Right ventricle myocardium inferior (tissue), 1 donor: ENCODE results near the gene SPATA17. TPM values are rescaled to one million over a fixed set of nuclear protein-coding genes. Genes with fewer than 3 reads are reported as not detected.

Source experiments
- ATAC-seq: fragments of 200-7000 bp; cut with Tn5 transposase; one replicate; pipeline ENCODE4 v1.9.1; 2020; ENCODE audit warnings: mild to moderate bottlenecking, moderate library complexity
- DNase-seq: peaks from one replicate; pipeline ENCODE4 v3.0.0; 2021; ENCODE audit errors: missing footprints
- intact Hi-C: fragments of 100-400 bp; cut with DNase I; formaldehyde crosslinking; loops from one replicate; pipeline ENCODE4 v1.11.0; 2022
- total RNA-seq: library from RNA; stranded (reverse); fragmentation: NEBNext Ultra II Directional; extraction: Animal tissue kit (Norgen Biotek cat#: 25700); gene quantifications from one replicate; pipeline ENCODE4 v1.2.1, GENCODE V29; 2021
- donor health status: DM: no; HTN: yes; CAD: no; lungs with severe emphysema.

SPATA17 gene
- total RNA-seq, 1 donor from 2014 or later = 1.1 TPM

GRCh38 chr1:217892750-217893149 lies 261.6 kb downstream of the SPATA17 start:
- intact Hi-C loops = loop anchor here (5.0 kb wide), 1 partner anchor 275 kb away; no protein-coding TSS in a partner anchor
- ATAC-seq (no peak), DNase-seq (no peak)

GRCh38 chr1:217895841-217896240 lies 264.7 kb downstream of the SPATA17 start:
- ATAC-seq = peak; percentile 31
- intact Hi-C loops = no loop called here

GRCh38 chr1:217896490-217896889 lies 265.3 kb downstream of the SPATA17 start:
- ATAC-seq = peak; percentile 37
- intact Hi-C loops = no loop called here
- DNase-seq = no peak

More at GRCh38 chr1:217895841-217896240, 264.7 kb downstream of the SPATA17 start:
- no peak for DNase-seq

GRCh38 chr1:217897100-217897499 lies 266.0 kb downstream of the SPATA17 start:
- no peak for DNase-seq
- intact Hi-C loops = no loop called here
- ATAC-seq = no peak

- DNase-seq (no peak), ATAC-seq (no peak)
- intact Hi-C loops = no loop called here
Observed at GRCh38 chr1:217899614-217900013, 268.5 kb downstream of the SPATA17 start.

- ATAC-seq (no peak), DNase-seq (no peak)
- intact Hi-C loops = no loop called here
Observed at GRCh38 chr1:217907504-217907903, 276.4 kb downstream of the SPATA17 start.

- no peak for DNase-seq
- no peak for ATAC-seq
- intact Hi-C loops = no loop called here
Observed at GRCh38 chr1:217910203-217910602, 279.1 kb downstream of the SPATA17 start.

GRCh38 chr1:217910791-217911320 lies 279.7 kb downstream of the SPATA17 start:
- ATAC-seq = no peak
- DNase-seq = no peak
- intact Hi-C loops = no loop called here

- no peak for DNase-seq
Observed at GRCh38 chr1:217911908-217912307, 280.8 kb downstream of the SPATA17 start.

GRCh38 chr1:217917281-217917887 lies 286.2 kb downstream of the SPATA17 start:
- DNase-seq (no peak), ATAC-seq (no peak)
- intact Hi-C loops = no loop called here

More at GRCh38 chr1:217911908-217912307, 280.8 kb downstream of the SPATA17 start:
- intact Hi-C loops = no loop called here
- no peak for ATAC-seq

- intact Hi-C loops = no loop called here
- ATAC-seq (no peak), DNase-seq (no peak)
Observed at GRCh38 chr1:217919683-217920388, 288.7 kb downstream of the SPATA17 start.

Other genes with a start within 250 kb of the SPATA17 start
- 6.0 TPM for gene GPATCH2, start 254 bp upstream of the SPATA17 start, total RNA-seq